ENCODE measurements around the gene PGBD2.

GRCh38 chr1:248913933-248914332 is 7.9 kb downstream of the PGBD2 start:
- TF ChIP-seq POLR2A (IDR thresholded peaks at IDR 0.05) (no peak), CTCF (IDR thresholded peaks at IDR 0.05) (no peak)
